Measurements from ENCODE around the gene PPARGC1A. TPM values are rescaled to one million over a fixed set of nuclear protein-coding genes. Genes with fewer than 3 reads are reported as not detected.

Gene PPARGC1A
- total RNA-seq, 2 donors from 2014 or later = 9.2 to 14.7 TPM

DNA sequence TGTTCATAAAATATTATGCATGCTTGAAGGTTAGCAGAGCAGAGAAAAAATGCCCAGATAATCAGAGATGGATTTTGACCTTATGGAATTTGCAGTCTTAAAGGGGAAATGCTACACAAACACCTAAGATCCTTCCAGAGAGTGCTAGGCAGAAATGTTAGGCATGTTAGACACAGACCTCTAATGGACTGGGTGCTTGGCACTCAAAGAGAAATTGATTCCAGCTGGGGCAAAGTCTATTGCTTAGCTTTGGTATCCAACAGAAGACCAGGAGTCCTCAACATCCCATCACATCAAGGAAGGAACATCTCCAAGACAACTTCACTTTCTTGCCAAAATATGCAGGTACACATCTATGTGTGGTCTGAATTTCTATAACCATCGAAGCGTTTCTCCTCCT, 32.2 kb upstream of the PPARGC1A start:
- no peaks in the 10 kb centered on the region for H3K9me3 ChIP-seq
- H3K4me1 ChIP-seq (replicated peaks) = no peaks in the 10 kb centered on the region
- no peaks in the 10 kb centered on the region for H3K36me3 ChIP-seq
- no peak overlapping the region for H3K27ac ChIP-seq
- DNase-seq (ENCODE audit: low spot score) = no peak
- intact Hi-C loops (cut with DNase I) = no loop called here
- H3K27me3 ChIP-seq (replicated peaks; ENCODE audit: insufficient read depth) = no peaks in the 10 kb centered on the region
- H3K4me3 ChIP-seq = no peak overlapping the region
- WGBS = 91% methylated on average over 2 of the region's 2 CpGs
- TF ChIP-seq POLR2A (IDR thresholded peaks at IDR 0.05) (no peak), POLR2AphosphoS5 (IDR thresholded peaks at IDR 0.05) (no peak), CTCF (IDR thresholded peaks at IDR 0.05) (no peak)

DNA sequence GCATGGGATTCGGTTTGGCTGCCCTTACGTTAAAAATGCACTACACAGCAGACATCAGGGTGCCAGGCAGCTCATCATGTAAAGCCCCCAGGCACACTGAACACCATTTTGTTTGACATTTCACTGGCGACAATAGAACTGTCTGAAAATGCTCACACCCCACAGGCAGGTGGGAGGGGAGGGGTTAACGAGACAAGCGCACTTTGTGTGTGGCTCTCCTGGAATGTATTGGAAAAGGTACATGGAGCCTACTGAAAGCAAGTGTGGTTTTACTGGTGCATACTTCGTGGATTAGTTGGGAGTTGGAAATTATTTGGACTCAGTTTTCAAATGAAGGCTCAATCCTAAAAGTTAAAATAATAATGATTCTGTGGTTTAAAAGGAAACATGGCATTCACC, 31.6 kb upstream of the PPARGC1A start:
- H3K36me3 ChIP-seq = no peaks in the 10 kb centered on the region
- H3K4me3 ChIP-seq = no peak overlapping the region
- H3K9me3 ChIP-seq = no peaks in the 10 kb centered on the region
- no peaks in the 10 kb centered on the region for H3K4me1 ChIP-seq (replicated peaks)
- intact Hi-C loops (cut with DNase I) = no loop called here
- TF ChIP-seq POLR2AphosphoS5 (IDR thresholded peaks at IDR 0.05) = no peak
- no peak for TF ChIP-seq POLR2A (IDR thresholded peaks at IDR 0.05)
- no peak for TF ChIP-seq CTCF (IDR thresholded peaks at IDR 0.05)
- DNase-seq (ENCODE audit: low spot score) = no peak
- peak overlapping the region in 1 of 2 donors; percentile 51 for H3K27ac ChIP-seq
- WGBS = 41% methylated on average over 6 of the region's 6 CpGs
- H3K27me3 ChIP-seq (replicated peaks; ENCODE audit: insufficient read depth) = no peaks in the 10 kb centered on the region

DNA sequence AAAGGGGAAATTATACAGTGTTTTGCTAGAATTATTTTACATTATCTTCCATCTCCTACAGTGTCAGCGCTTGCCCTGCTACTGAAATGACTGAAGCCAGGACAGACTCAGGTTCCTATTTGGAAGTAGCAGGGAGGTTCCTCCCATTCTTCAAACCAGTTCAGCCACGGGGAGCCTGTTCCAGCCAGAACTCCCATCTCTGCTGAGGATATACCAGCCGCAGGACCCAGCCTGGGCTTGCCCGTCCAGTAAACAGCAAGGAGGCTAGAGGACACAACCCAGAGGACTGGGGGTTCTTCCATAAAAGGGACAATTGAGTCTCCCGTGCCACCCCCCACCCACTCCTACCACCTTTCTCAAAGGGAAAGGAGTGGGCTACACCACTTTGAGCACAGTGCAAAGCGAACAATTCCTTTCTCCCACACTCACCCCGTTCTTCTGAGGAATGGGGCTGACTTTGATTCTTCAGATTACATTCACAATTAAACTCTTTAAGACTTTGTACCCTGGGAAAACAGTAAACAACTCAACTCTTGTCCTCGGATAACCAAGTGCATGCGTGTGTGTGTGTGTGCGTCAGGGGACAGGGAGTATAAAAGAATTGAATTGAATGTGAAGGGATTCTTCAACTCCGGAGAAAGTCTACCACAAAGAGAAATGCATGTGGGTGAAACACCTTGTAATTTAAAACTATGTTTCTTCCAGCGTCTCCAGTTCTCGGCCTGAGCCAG, 31.0 kb upstream of the PPARGC1A start:
- no peaks in the 10 kb centered on the region for H3K36me3 ChIP-seq
- 27% methylated on average over 13 of the region's 13 CpGs for WGBS
- no peaks in the 10 kb centered on the region for H3K27me3 ChIP-seq (replicated peaks; ENCODE audit: insufficient read depth)
- H3K27ac ChIP-seq = peak overlapping the region; percentile 4 to 51
- H3K4me3 ChIP-seq = no peak overlapping the region
- peak; percentile 88 for DNase-seq (ENCODE audit: low spot score)
- no peaks in the 10 kb centered on the region for H3K9me3 ChIP-seq
- no peaks in the 10 kb centered on the region for H3K4me1 ChIP-seq (replicated peaks)
- intact Hi-C loops (cut with DNase I) = no loop called here
- no peak for TF ChIP-seq CTCF (IDR thresholded peaks at IDR 0.05)
- TF ChIP-seq POLR2A (IDR thresholded peaks at IDR 0.05) = no peak
- TF ChIP-seq POLR2AphosphoS5 (IDR thresholded peaks at IDR 0.05) = peak; percentile 54

DNA sequence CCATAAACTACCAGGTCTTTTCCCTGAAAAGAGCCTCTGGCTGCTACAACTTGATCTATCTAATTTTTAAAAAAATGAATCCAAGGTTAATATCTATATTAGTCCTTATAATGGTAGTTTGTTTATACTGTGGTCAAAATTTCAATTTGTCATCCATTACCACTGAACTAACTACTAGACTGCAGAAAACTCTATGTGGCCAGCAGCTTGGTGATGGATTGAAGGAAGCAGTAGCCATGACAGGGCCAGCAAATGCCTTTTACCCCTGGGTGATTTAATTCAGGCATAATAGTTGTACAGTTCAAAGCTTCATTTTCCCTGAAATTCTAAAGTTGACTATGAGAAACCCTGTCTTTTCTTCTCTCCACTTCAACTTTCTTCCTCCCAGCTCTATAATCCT, 30.4 kb upstream of the PPARGC1A start:
- Histone ChIP-seq H3K4me1 (replicated peaks) (no peaks in the 10 kb centered on the region), H3K4me3 (no peak overlapping the region), H3K36me3 (no peaks in the 10 kb centered on the region), H3K27ac (peak overlapping the region; percentile 4 to 8), H3K9me3 (no peaks in the 10 kb centered on the region), H3K27me3 (replicated peaks; ENCODE audit: insufficient read depth) (no peaks in the 10 kb centered on the region)
- intact Hi-C loops (cut with DNase I) = no loop called here
- TF ChIP-seq CTCF (IDR thresholded peaks at IDR 0.05) (no peak), POLR2A (IDR thresholded peaks at IDR 0.05) (no peak), POLR2AphosphoS5 (IDR thresholded peaks at IDR 0.05) (no peak)
- DNase-seq (ENCODE audit: low spot score) = no peak

- 56% methylated on average over 2 of the region's 2 CpGs for WGBS
- no peaks in the 10 kb centered on the region for H3K4me1 ChIP-seq (replicated peaks)
Measured at GRCh38 chr4:23916282-23916681, 26.4 kb upstream of the PPARGC1A start.

More at GRCh38 chr4:23916282-23916681, 26.4 kb upstream of the PPARGC1A start:
- no peak for DNase-seq (ENCODE audit: low spot score)
- H3K27ac ChIP-seq = no peak overlapping the region
- intact Hi-C loops (cut with DNase I) = no loop called here
- no peaks in the 10 kb centered on the region for H3K27me3 ChIP-seq (replicated peaks; ENCODE audit: insufficient read depth)
- H3K36me3 ChIP-seq = no peaks in the 10 kb centered on the region
- no peak for TF ChIP-seq CTCF (IDR thresholded peaks at IDR 0.05)
- no peak for TF ChIP-seq POLR2AphosphoS5 (IDR thresholded peaks at IDR 0.05)
- no peak for TF ChIP-seq POLR2A (IDR thresholded peaks at IDR 0.05)
- no peak overlapping the region for H3K4me3 ChIP-seq
- H3K9me3 ChIP-seq = no peaks in the 10 kb centered on the region
